H9 (cell line): ENCODE results near the gene SYNRG. TPM values are rescaled to one million over a fixed set of nuclear protein-coding genes. Genes with fewer than 3 reads are reported as not detected.

Experiments
- DNase-seq: peaks from one replicate; pipeline ENCODE4 v3.0.0-alpha.2; 2017
- H2AFZ ChIP-seq: one replicate; pipeline ENCODE4 v1.6.1; 2013; ENCODE audit warnings: mild to moderate bottlenecking, low read length, control low read depth, moderate library complexity
- H2AK5ac ChIP-seq: 2 replicates; pipeline ENCODE4 v1.6.1; 2013; ENCODE audit warnings: low read length, control low read depth, mixed read lengths; ENCODE audit not compliant: insufficient read length
- H2BK120ac ChIP-seq: one replicate; pipeline ENCODE4 v1.6.1; 2013; ENCODE audit warnings: low read depth, mild to moderate bottlenecking, low read length, control low read depth, inconsistent platforms; ENCODE audit not compliant: poor library complexity, severe bottlenecking
- H2BK12ac ChIP-seq: 2 replicates; pipeline ENCODE4 v1.6.1; 2013; ENCODE audit warnings: low read length, control low read depth, mixed read lengths, low read depth; ENCODE audit not compliant: insufficient read length
- H2BK15ac ChIP-seq: 2 replicates; pipeline ENCODE4 v1.6.1; 2013; ENCODE audit warnings: low read depth, low read length, control low read depth
- H2BK20ac ChIP-seq: one replicate; pipeline ENCODE4 v1.6.1; 2013; ENCODE audit warnings: low read depth, mild to moderate bottlenecking, low read length, control low read depth, inconsistent platforms; ENCODE audit not compliant: poor library complexity, severe bottlenecking
- H2BK5ac ChIP-seq: 2 replicates; pipeline ENCODE4 v1.6.1; 2013; ENCODE audit warnings: low read length, control low read depth, mixed read lengths; ENCODE audit not compliant: insufficient read length
- H3K14ac ChIP-seq: 2 replicates; pipeline ENCODE4 v1.6.1; 2013; ENCODE audit warnings: low read length, control low read depth; ENCODE audit not compliant: insufficient read depth
- H3K18ac ChIP-seq: 2 replicates; pipeline ENCODE4 v1.6.1; 2013; ENCODE audit warnings: low read depth, mild to moderate bottlenecking, mixed read lengths, low read length, control low read depth; ENCODE audit not compliant: insufficient read length
- H3K23ac ChIP-seq: 2 replicates; pipeline ENCODE4 v1.6.1; 2013; ENCODE audit warnings: low read length, control low read depth, mixed read lengths, low read depth; ENCODE audit not compliant: insufficient read length
- H3K23me2 ChIP-seq: 2 replicates; pipeline ENCODE4 v1.6.1; 2013; ENCODE audit warnings: low read depth, mild to moderate bottlenecking, mixed read lengths, low read length, control low read depth; ENCODE audit not compliant: insufficient read length, poor library complexity, severe bottlenecking
- H3K27ac ChIP-seq: 2 replicates; pipeline ENCODE4 v1.5.1; 2013; ENCODE audit warnings: low read length, control low read depth, mixed read lengths, low read depth; ENCODE audit not compliant: insufficient read length
- H3K27me3 ChIP-seq: 2 replicates; pipeline ENCODE4 v1.6.1; 2013; ENCODE audit warnings: low read length, control low read depth, inconsistent platforms; ENCODE audit not compliant: insufficient read depth
- H3K4ac ChIP-seq: 2 replicates; pipeline ENCODE4 v1.6.1; 2013; ENCODE audit warnings: low read depth, mild to moderate bottlenecking, control low read depth, inconsistent platforms, low read length, moderate library complexity
- H3K4me1 ChIP-seq: 2 replicates; pipeline ENCODE4 v1.6.1; 2013; ENCODE audit warnings: low read length, control low read depth, inconsistent platforms; ENCODE audit not compliant: insufficient read depth
- H3K4me2 ChIP-seq: 2 replicates; pipeline ENCODE4 v1.6.1; 2013; ENCODE audit warnings: low read length, control low read depth, mixed read lengths; ENCODE audit not compliant: insufficient read length, insufficient read depth
- H3K56ac ChIP-seq: 2 replicates; pipeline ENCODE4 v1.6.1; 2013; ENCODE audit warnings: low read depth, mild to moderate bottlenecking, mixed read lengths, low read length, control low read depth; ENCODE audit not compliant: insufficient read length
- H3K79me1 ChIP-seq: 2 replicates; pipeline ENCODE4 v1.6.1; 2013; ENCODE audit warnings: low read depth, mild to moderate bottlenecking, moderate library complexity, low read length, control low read depth, inconsistent platforms; ENCODE audit not compliant: insufficient read depth, poor library complexity, severe bottlenecking
- H3K79me2 ChIP-seq: 2 replicates; pipeline ENCODE4 v1.6.1; 2013; ENCODE audit warnings: low read length, control low read depth, inconsistent platforms; ENCODE audit not compliant: insufficient read depth
- H3K9ac ChIP-seq: 2 replicates; pipeline ENCODE4 v1.6.1; 2013; ENCODE audit warnings: low read length, control low read depth, mixed read lengths; ENCODE audit not compliant: insufficient read length; ENCODE audit errors: extremely low read depth
- H3K9me3 ChIP-seq: one replicate; pipeline ENCODE4 v1.6.1; 2013; ENCODE audit warnings: low read depth, low read length, inconsistent platforms; ENCODE audit not compliant: control insufficient read depth
- H3T11ph ChIP-seq: one replicate; pipeline ENCODE4 v1.6.1; 2013; ENCODE audit warnings: mild to moderate bottlenecking, low read length, control low read depth, inconsistent platforms
- H4K20me1 ChIP-seq: one replicate; pipeline ENCODE4 v1.6.1; 2013; ENCODE audit not compliant: control insufficient read depth, insufficient read length, insufficient read depth
- H4K5ac ChIP-seq: 2 replicates; pipeline ENCODE4 v1.6.1; 2013; ENCODE audit warnings: low read depth, mild to moderate bottlenecking, mixed read lengths, low read length, control low read depth; ENCODE audit not compliant: insufficient read length
- H4K8ac ChIP-seq: replicated peaks from 2 replicates; pipeline ENCODE4 v1.6.1; 2013; ENCODE audit warnings: low read length, control low read depth, mixed read lengths, low read depth; ENCODE audit not compliant: insufficient read length
- H4K91ac ChIP-seq: 2 replicates; pipeline ENCODE4 v1.6.1; 2013; ENCODE audit warnings: low read depth, mild to moderate bottlenecking, moderate library complexity, mixed read lengths, low read length, control low read depth; ENCODE audit not compliant: insufficient read length
- H3K27ac Mint-ChIP-seq, 3 experiments: 2 replicates in 2 of 3; 3 replicates in 1 of 3; pipeline ENCODE4 v1.8.0; 2020 to 2021; ENCODE audit warnings: mixed read lengths in 3 of 3, mild to moderate bottlenecking in 1 of 3, moderate library complexity in 1 of 3
- H3K27me3 Mint-ChIP-seq: 2 replicates; pipeline ENCODE4 v1.8.0; 2021; ENCODE audit warnings: low read depth, mild to moderate bottlenecking, moderate library complexity, mixed read lengths
- H3K36me3 Mint-ChIP-seq, 3 experiments: 2 replicates in 2 of 3; 3 replicates in 1 of 3; pipeline ENCODE4 v1.8.0; 2020 to 2021; ENCODE audit warnings: low read depth in 3 of 3, mixed read lengths in 3 of 3; ENCODE audit not compliant: insufficient read depth in 1 of 3
- H3K4me1 Mint-ChIP-seq, 2 experiments: 2 replicates each; pipeline ENCODE4 v1.8.0; 2020; ENCODE audit warnings: mixed read lengths in 2 of 2
- H3K4me3 Mint-ChIP-seq, 2 experiments: 2 replicates in 1 of 2; 3 replicates in 1 of 2; pipeline ENCODE4 v1.8.0; 2020 to 2021; ENCODE audit warnings: mild to moderate bottlenecking in 2 of 2, mixed read lengths in 2 of 2, moderate library complexity in 1 of 2
- H3K9me3 Mint-ChIP-seq, 2 experiments: 2 replicates in 1 of 2; 3 replicates in 1 of 2; pipeline ENCODE4 v1.8.0; 2020; ENCODE audit warnings: mild to moderate bottlenecking in 2 of 2, mixed read lengths in 2 of 2, moderate library complexity in 1 of 2
- WGBS: extraction: QIAGEN DNeasy Blood & Tissue Kit; methylation state at CpG from one replicate; pipeline ENCODE4 v1.1.7; 2013; ENCODE audit warnings: missing lambda C conversion rate, low lambda C conversion rate, mixed read lengths; ENCODE audit not compliant: insufficient read length; ENCODE audit errors: extremely low coverage; 5-methylcytosine and 5-hydroxymethylcytosine counted together
- total RNA-seq: library from RNA; stranded (reverse); gene quantifications from 2 replicates; pipeline ENCODE4 v1.2.1, GENCODE V29; 2021
- TF ChIP-seq, protein P1 (sequence below): fragments of 200-600 bp; sonication (generic); conservative IDR thresholded peaks from 3 replicates; pipeline ENCODE4 v1.8.0; 2021; ENCODE audit warnings: antibody characterized with exemption, mild to moderate bottlenecking

SYNRG gene
- total RNA-seq, 1 experiment from 2014 or later = 30.5 TPM

DNA sequence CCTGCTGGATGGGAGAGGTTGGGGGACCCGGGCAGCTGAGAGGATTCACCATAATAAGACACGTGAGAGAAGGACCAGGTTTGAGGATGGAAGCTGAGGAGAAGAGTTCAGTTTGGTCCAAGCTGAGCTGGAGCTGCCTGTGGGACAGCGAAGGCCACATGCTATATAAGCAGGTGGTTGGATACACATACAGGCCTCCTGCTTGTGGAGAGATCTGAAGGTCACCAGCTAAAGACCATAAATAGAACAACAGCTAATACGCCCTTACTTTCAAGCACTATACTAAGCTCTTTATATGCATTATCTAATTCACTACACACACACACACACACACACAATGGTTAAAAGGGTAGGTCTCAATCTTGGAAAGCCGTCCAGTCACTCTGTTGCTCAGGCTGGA, 87.4 kb downstream of the SYNRG start:
- no CpG with 5 or more reads among the region's 5 CpGs for WGBS
- Histone ChIP-seq H3T11ph (no peak overlapping the region), H3K79me1 (no peaks in the 10 kb centered on the region), H2BK15ac (no peak overlapping the region), H3K4me2 (no peak overlapping the region), H3K23me2 (no peaks in the 10 kb centered on the region), H4K8ac (no peak overlapping the region), H2BK5ac (no peak overlapping the region), H4K5ac (no peak overlapping the region), H4K20me1 (no peaks in the 10 kb centered on the region), H3K27ac (no peak overlapping the region), H2AK5ac (no peak overlapping the region), H3K9me3 (no peaks in the 10 kb centered on the region), H3K56ac (no peak overlapping the region), H2AFZ (no peak overlapping the region), H2BK12ac (no peak overlapping the region), H3K23ac (no peak overlapping the region), H4K91ac (no peak overlapping the region), H2BK120ac (no peak overlapping the region), H2BK20ac (no peak overlapping the region), H3K18ac (no peak overlapping the region), H3K79me2 (no peaks in the 10 kb centered on the region), H3K27me3 (no peaks in the 10 kb centered on the region), H3K4me1 (no peaks in the 10 kb centered on the region), H3K14ac (no peak overlapping the region; the same call in 1 of the 2 replicates), H3K4ac (no peak overlapping the region), H3K9ac (no peak overlapping the region)
- TF ChIP-seq, protein P1, sequence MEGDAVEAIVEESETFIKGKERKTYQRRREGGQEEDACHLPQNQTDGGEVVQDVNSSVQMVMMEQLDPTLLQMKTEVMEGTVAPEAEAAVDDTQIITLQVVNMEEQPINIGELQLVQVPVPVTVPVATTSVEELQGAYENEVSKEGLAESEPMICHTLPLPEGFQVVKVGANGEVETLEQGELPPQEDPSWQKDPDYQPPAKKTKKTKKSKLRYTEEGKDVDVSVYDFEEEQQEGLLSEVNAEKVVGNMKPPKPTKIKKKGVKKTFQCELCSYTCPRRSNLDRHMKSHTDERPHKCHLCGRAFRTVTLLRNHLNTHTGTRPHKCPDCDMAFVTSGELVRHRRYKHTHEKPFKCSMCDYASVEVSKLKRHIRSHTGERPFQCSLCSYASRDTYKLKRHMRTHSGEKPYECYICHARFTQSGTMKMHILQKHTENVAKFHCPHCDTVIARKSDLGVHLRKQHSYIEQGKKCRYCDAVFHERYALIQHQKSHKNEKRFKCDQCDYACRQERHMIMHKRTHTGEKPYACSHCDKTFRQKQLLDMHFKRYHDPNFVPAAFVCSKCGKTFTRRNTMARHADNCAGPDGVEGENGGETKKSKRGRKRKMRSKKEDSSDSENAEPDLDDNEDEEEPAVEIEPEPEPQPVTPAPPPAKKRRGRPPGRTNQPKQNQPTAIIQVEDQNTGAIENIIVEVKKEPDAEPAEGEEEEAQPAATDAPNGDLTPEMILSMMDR = no peak
- H3K9me3 Mint-ChIP-seq = no peaks in the 10 kb centered on the region
- peaks cover 3 to 42% (median 31%) of the 10 kb centered on the region in 3 experiments; a peak in 6 of 7 replicates for H3K36me3 Mint-ChIP-seq
- peak overlapping the region; percentile 2 to 65 (median 49); a peak in 4 of 7 replicates for H3K27ac Mint-ChIP-seq
- no peak for DNase-seq
- H3K27me3 Mint-ChIP-seq = no peaks in the 10 kb centered on the region
- no peaks in the 10 kb centered on the region for H3K4me1 Mint-ChIP-seq
- no peak overlapping the region for H3K4me3 Mint-ChIP-seq
